SK-N-SH (cell line): ENCODE measurements around the gene BDNF. TPM values are rescaled to one million over a fixed set of nuclear protein-coding genes. Genes with fewer than 3 reads are reported as not detected.

Experiments used
- CTCF ChIA-PET: fragments of 300-600, 350-600 bp; formaldehyde crosslinking; extraction: SDS; loops from one replicate; lab custom pipeline; 2021; lab: Yijun Ruan, JAX
- POLR2A ChIA-PET: fragments of 350-600 bp; sonication (Branson Sonifier 250); formaldehyde crosslinking; extraction: SDS; loops from one replicate; lab custom pipeline; 2020; ENCODE audit warnings: antibody characterized with exemption, inconsistent platforms; lab: Yijun Ruan, JAX
- DNase-seq: peaks from one replicate; pipeline ENCODE4 v3.0.0; 2012
- H2AFZ ChIP-seq: fragments of 200-600 bp; sonication (generic); 2 replicates; pipeline ENCODE4 v1.8.1; 2016; ENCODE audit warnings: antibody characterized with exemption, mild to moderate bottlenecking, low read depth
- H3F3A ChIP-seq: fragments of 200-600 bp; sonication (generic); replicated peaks from 2 replicates; pipeline ENCODE3; 2016; ENCODE audit warnings: antibody characterized with exemption, mild to moderate bottlenecking; ENCODE audit not compliant: insufficient read depth
- H3K27ac ChIP-seq, 2 experiments: fragments of 200-500 bp in 1 of 2; fragments of 200-600 bp in 1 of 2; sonication (Bioruptor generic) in 1 of 2; sonication (generic), shearing (Covaris generic) in 1 of 2; 2 replicates each; pipeline versions ENCODE4 v1.5.1 to v1.6.1; 2014 to 2016; ENCODE audit warnings: low read depth in 2 of 2, inconsistent platforms in 1 of 2, low read length in 1 of 2, mild to moderate bottlenecking in 1 of 2, mixed read lengths in 1 of 2
- H3K27me3 ChIP-seq: fragments of 200-600 bp; sonication (generic), shearing (Covaris generic); 2 replicates; pipeline ENCODE4 v1.6.1; 2016; ENCODE audit warnings: mixed run types; ENCODE audit not compliant: insufficient read depth
- H3K36me3 ChIP-seq, 2 experiments: fragments of 200-500 bp in 1 of 2; fragments of 200-600 bp in 1 of 2; sonication (Bioruptor generic) in 1 of 2; sonication (generic) in 1 of 2; replicated peaks in 1 of 2; 2 replicates each; pipeline versions ENCODE3 to v1.5.1; 2014 to 2016; ENCODE audit warnings: low read length in 1 of 2, mild to moderate bottlenecking in 1 of 2; ENCODE audit not compliant: insufficient read depth in 2 of 2, control insufficient read depth in 1 of 2
- H3K4me1 ChIP-seq, 2 experiments: fragments of 200-500 bp in 1 of 2; fragments of 200-600 bp in 1 of 2; sonication (Bioruptor generic) in 1 of 2; sonication (generic), shearing (Covaris generic) in 1 of 2; 2 replicates each; pipeline versions ENCODE4 v1.5.1 to v1.6.1; 2014 to 2016; ENCODE audit warnings: low read depth in 1 of 2, low read length in 1 of 2, mixed run types in 1 of 2; ENCODE audit not compliant: insufficient read depth in 2 of 2, control insufficient read depth in 1 of 2
- H3K4me2 ChIP-seq: fragments of 200-600 bp; sonication (generic), shearing (Covaris generic); 2 replicates; pipeline ENCODE4 v1.6.1; 2017; ENCODE audit warnings: mixed run types
- H3K4me3 ChIP-seq, 2 experiments: fragments of 200-500 bp in 1 of 2; fragments of 200-600 bp in 1 of 2; sonication (Bioruptor generic) in 1 of 2; sonication (generic), shearing (Covaris generic) in 1 of 2; 2 replicates each; pipeline versions ENCODE4 v1.5.1 to v1.8.1; 2014 to 2016; ENCODE audit warnings: low read depth in 2 of 2, inconsistent platforms in 1 of 2, low read length in 1 of 2, mild to moderate bottlenecking in 1 of 2, mixed read lengths in 1 of 2, moderate library complexity in 1 of 2
- H3K79me2 ChIP-seq: fragments of 200-600 bp; sonication (generic); 2 replicates; pipeline ENCODE4 v1.8.1; 2017; ENCODE audit warnings: mild to moderate bottlenecking; ENCODE audit not compliant: insufficient read depth
- H3K9ac ChIP-seq: fragments of 200-600 bp; sonication (generic); 2 replicates; pipeline ENCODE4 v1.6.1; 2017; ENCODE audit warnings: mixed run types
- H3K9me2 ChIP-seq: fragments of 200-600 bp; sonication (generic); 2 replicates; pipeline ENCODE4 v1.6.1; 2017; ENCODE audit warnings: mixed run types
- H3K9me3 ChIP-seq: fragments of 200-600 bp; sonication (generic); 2 replicates; pipeline ENCODE4 v1.6.1; 2017; ENCODE audit warnings: mixed run types, mild to moderate bottlenecking, moderate library complexity
- H4K20me1 ChIP-seq: fragments of 200-600 bp; sonication (generic); 2 replicates; pipeline ENCODE4 v1.6.1; 2017; ENCODE audit warnings: mild to moderate bottlenecking, mixed run types; ENCODE audit not compliant: insufficient read depth
- CTCF ChIP-seq: fragments of 200-600 bp; sonication (generic); IDR thresholded peaks from 2 replicates; pipeline ENCODE4 v1.6.1; 2017; ENCODE audit warnings: antibody characterized with exemption, mild to moderate bottlenecking, moderate library complexity
- NFIC ChIP-seq: IDR thresholded peaks from 2 replicates; pipeline ENCODE4 v1.4.0; 2012; ENCODE audit warnings: borderline replicate concordance
- RAD21 ChIP-seq: IDR thresholded peaks from 2 replicates; pipeline ENCODE4 v1.6.1; 2012; ENCODE audit warnings: mild to moderate bottlenecking, low read length
- RFX5 ChIP-seq: IDR thresholded peaks from 2 replicates; pipeline ENCODE4 v1.6.1; 2012; ENCODE audit warnings: mild to moderate bottlenecking, improper control_type of control experiment, low read length
- TCF12 ChIP-seq: IDR thresholded peaks from 2 replicates; pipeline ENCODE4 v1.4.0; 2012
- USF1 ChIP-seq: IDR thresholded peaks from 2 replicates; pipeline ENCODE4 v1.4.0; 2012; ENCODE audit warnings: low read depth, borderline replicate concordance
- USF2 ChIP-seq: fragments of 150-350 bp; IDR thresholded peaks from 2 replicates; pipeline ENCODE4 v1.6.1; 2017; ENCODE audit warnings: antibody characterized with exemption, low read length, low read depth, borderline replicate concordance
- WGBS: methylation state at CpG from one replicate; pipeline ENCODE4 v1.1.6; 2017; ENCODE audit warnings: low lambda C conversion rate; 5-methylcytosine and 5-hydroxymethylcytosine counted together
- polyA plus RNA-seq, 3 experiments: library from polyadenylated mRNA; depleted of rRNA; stranded (reverse); fragments of >200 nt; gene quantifications; 2 replicates each; pipeline ENCODE4 v1.2.3, GENCODE V29; 2012
- TF ChIP-seq, protein P1 (sequence below): IDR thresholded peaks from 2 replicates; pipeline ENCODE4 v1.4.0; 2012; ENCODE audit warnings: low read depth

The BDNF gene
- polyA plus RNA-seq, 1 of the 3 experiments (the other 2 are of a cell fraction) = 21.3 TPM

GRCh38 chr11:27722953-27723344, 22.7 kb upstream of the BDNF start:
- POLR2A ChIA-PET = no interaction called here
- Histone ChIP-seq H3K4me3 (peak overlapping the region; percentile 71 to 84), H3F3A (peaks cover 6% of the 10 kb centered on the region), H3K9me3 (no peaks in the 10 kb centered on the region), H3K36me3 (no peaks in the 10 kb centered on the region), H3K4me1 (peaks cover under 1 to 21% of the 10 kb centered on the region in 2 experiments; a peak in 2 of 4 replicates), H3K9ac (peak overlapping the region; percentile 33; the same call in 1 of the 2 replicates), H3K4me2 (peak overlapping the region; percentile 95), H3K79me2 (no peaks in the 10 kb centered on the region), H3K9me2 (no peaks in the 10 kb centered on the region), H2AFZ (peak overlapping the region; percentile 85), H3K27ac (no peak overlapping the region), H4K20me1 (no peaks in the 10 kb centered on the region), H3K27me3 (peaks cover 9% of the 10 kb centered on the region; the same call in 1 of the 2 replicates)
- 25% methylated on average over 15 of the region's 18 CpGs for WGBS
- TF ChIP-seq TCF12 (no peak), NFIC (no peak)
- DNase-seq = peak; percentile 41
- CTCF ChIA-PET = interaction anchor here (1.1 to 14.0 kb wide), 5 partner anchors 9 to 809 kb away, joined by 3 to 243 read pairs (median 3); partner anchors contain the start of gene BDNF

DNA sequence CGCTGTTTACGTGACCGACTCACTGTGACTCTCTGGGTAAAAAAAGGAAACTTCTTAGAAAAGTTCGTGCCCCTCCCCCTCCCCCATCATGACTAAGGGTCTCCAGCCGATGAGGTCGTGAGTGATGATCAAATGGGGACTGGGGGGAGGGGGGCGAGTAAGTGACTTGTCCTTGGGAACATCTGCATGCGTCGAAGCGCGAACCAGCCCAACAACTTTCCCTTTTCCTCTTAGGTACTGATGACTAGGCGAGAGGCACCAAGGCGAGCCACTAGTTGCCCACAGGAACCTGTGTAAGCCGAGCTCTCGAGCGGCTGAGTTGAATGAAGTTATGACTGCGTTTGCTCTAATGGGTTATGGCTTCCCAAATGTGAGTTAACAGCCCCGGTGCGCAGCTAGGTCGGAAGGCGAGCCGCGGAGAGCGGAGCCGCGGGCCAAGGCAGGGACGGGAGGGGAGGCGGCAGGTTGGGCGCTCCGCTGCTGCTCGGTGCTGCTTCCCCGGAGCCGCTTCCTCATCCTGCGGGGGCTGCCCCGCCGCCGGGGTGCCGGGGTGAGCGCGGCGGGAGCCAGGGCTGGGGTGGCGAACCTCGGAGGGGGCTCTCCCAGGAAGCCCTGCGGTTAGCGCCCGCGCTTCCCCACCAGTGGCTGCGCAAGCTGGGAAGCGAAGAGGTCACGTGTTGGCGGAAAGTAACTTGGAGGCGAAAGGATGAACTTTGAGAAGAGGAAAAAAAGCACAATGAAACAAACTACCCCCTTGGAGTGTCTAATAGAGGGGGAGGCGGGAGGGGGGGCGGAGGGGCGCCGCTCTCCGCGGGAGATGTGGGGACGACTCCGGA, 22.1 kb upstream of the BDNF start:
- Histone ChIP-seq H2AFZ (peak overlapping the region; percentile 85), H3K27ac (no peak overlapping the region), H3F3A (peaks cover 11% of the 10 kb centered on the region), H3K4me2 (peak overlapping the region; percentile 95), H3K4me1 (peaks cover 5 to 21% of the 10 kb centered on the region in 2 experiments; a peak in 2 of 4 replicates), H3K4me3 (peak overlapping the region; percentile 71 to 84), H3K9me2 (no peaks in the 10 kb centered on the region), H3K36me3 (no peaks in the 10 kb centered on the region), H3K79me2 (no peaks in the 10 kb centered on the region), H3K9ac (peak overlapping the region; percentile 33; the same call in 1 of the 2 replicates), H4K20me1 (no peaks in the 10 kb centered on the region), H3K9me3 (no peaks in the 10 kb centered on the region), H3K27me3 (peaks cover 9% of the 10 kb centered on the region; the same call in 1 of the 2 replicates)
- ChIA-PET POLR2A (no interaction called here), CTCF (interaction anchor here (1.1 to 14.0 kb wide), 5 partner anchors 10 to 810 kb away, joined by 3 to 243 read pairs (median 3); partner anchors contain the start of gene BDNF)
- WGBS = 7% methylated on average over 36 of the region's 60 CpGs
- peak; percentile 64 for DNase-seq
- TF ChIP-seq USF2 = peak; percentile 29; the same call in 1 of the 2 replicates
- TF ChIP-seq RFX5 = peak; percentile 86
- TF ChIP-seq, protein P1, sequence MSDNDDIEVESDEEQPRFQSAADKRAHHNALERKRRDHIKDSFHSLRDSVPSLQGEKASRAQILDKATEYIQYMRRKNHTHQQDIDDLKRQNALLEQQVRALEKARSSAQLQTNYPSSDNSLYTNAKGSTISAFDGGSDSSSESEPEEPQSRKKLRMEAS = peak; percentile 43; the same call in 1 of the 2 replicates
- no peak for TF ChIP-seq RAD21
- TF ChIP-seq CTCF = no peak
- peak; percentile 89 for TF ChIP-seq USF1
- TF ChIP-seq, all 33 proteins: peak for 4
